Measurements from ENCODE around the gene EGFL7.

DNA sequence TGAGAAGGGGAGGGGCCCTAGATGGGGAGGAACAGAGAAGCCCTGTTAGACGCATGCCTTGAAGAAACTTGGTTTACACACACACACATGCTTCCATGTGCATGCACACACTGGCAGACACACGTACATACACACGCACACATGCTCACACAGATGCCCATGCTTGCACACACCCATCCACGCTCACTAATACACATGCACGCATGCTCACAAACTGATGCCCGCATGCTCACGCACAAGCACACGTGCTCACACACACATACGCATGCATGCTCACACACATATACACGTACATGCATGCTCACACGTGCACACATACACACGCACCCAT, 32.1 kb upstream of the EGFL7 start:
- TF ChIP-seq, protein P1, sequence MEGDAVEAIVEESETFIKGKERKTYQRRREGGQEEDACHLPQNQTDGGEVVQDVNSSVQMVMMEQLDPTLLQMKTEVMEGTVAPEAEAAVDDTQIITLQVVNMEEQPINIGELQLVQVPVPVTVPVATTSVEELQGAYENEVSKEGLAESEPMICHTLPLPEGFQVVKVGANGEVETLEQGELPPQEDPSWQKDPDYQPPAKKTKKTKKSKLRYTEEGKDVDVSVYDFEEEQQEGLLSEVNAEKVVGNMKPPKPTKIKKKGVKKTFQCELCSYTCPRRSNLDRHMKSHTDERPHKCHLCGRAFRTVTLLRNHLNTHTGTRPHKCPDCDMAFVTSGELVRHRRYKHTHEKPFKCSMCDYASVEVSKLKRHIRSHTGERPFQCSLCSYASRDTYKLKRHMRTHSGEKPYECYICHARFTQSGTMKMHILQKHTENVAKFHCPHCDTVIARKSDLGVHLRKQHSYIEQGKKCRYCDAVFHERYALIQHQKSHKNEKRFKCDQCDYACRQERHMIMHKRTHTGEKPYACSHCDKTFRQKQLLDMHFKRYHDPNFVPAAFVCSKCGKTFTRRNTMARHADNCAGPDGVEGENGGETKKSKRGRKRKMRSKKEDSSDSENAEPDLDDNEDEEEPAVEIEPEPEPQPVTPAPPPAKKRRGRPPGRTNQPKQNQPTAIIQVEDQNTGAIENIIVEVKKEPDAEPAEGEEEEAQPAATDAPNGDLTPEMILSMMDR (IDR thresholded peaks at IDR 0.05) = no peak; the same call in 1 of the 2 replicates
- TF ChIP-seq IRF2 (CRISPR knock-in tag; IDR thresholded peaks at IDR 0.05; ENCODE audit: borderline replicate concordance, low read depth) (no peak), NR3C1 (CRISPR knock-in tag; conservative IDR thresholded peaks at IDR 0.05; ENCODE audit: low read depth) (no peak)
- TF ChIP-seq, protein P2, sequence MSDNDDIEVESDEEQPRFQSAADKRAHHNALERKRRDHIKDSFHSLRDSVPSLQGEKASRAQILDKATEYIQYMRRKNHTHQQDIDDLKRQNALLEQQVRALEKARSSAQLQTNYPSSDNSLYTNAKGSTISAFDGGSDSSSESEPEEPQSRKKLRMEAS (CRISPR knock-in tag; IDR thresholded peaks at IDR 0.05) = no peak
